Measurements from ENCODE around the gene CBX4. TPM values are rescaled to one million over a fixed set of nuclear protein-coding genes. Genes with fewer than 3 reads are reported as not detected.

Gene CBX4
- total RNA-seq, 1 experiment from 2014 or later: 53.5 TPM

DNA sequence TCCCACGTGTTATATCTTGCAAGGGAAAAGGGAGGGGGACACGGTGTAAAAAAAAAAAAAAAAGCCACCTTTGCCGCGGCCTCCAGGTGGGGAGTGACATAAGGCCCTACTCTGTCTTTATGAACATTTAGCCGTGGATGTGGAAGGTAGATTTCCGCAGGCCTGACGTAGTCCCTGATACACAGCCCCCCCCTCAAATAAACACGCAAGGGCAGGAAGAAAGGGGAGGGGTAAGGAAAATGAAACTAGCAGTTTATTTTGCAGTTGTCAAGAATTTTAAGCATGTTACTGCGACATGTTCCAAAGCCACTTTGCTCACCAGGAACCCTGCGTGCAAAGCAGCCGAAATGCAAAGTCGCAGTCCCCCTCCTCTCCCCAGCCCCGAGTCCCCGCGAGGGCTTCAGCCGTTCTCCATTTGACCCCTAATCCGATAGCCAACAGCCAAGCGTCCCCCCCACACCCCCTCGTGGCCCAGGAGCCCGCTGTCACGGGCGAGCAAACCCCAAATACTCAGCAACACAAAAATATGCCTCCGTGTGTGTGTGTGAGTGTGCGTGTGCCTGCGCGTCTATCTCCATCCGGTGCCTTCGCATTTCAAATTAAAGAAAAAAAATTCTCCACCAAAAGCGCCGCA is 1.2 kb downstream of the CBX4 start:
- Histone ChIP-seq H3K4me2 (ENCODE audit: low read length) (peak overlapping the region; percentile 100), H3F3A (ENCODE audit: low read length, unreplicated experiment) (no peaks in the 10 kb centered on the region), H3K27ac (ENCODE audit: low read length) (peak overlapping the region; percentile 47), H3K9me3 (ENCODE audit: low read length) (no peaks in the 10 kb centered on the region), H4K20me1 (ENCODE audit: low read length) (peaks cover 38% of the 10 kb centered on the region), H3K9me2 (replicated peaks; ENCODE audit: low read length) (no peaks in the 10 kb centered on the region), H3K27me3 (ENCODE audit: low read length) (peaks cover 31% of the 10 kb centered on the region), H3K4me1 (ENCODE audit: insufficient read depth, low read length) (peaks cover 33% of the 10 kb centered on the region), H3K9ac (ENCODE audit: low read length) (peak overlapping the region; percentile 80), H3K79me2 (ENCODE audit: low read length) (peaks cover 34% of the 10 kb centered on the region), H3K4me3 (ENCODE audit: low read length) (peak overlapping the region; percentile 99), H3K36me3 (ENCODE audit: low read depth, low read length) (peaks cover 14% of the 10 kb centered on the region; the same call in 1 of the 2 replicates), H2AFZ (ENCODE audit: low read length) (peak overlapping the region; percentile 63)
- ATAC-seq (no peak), DNase-seq (no peak)
- POLR2A ChIA-PET (ENCODE audit: unreplicated experiment): interaction anchor here (0.6 to 0.7 kb wide), 3 partner anchors 11 to 1713 kb away, joined by 3 to 4 read pairs (median 3); partner anchors contain the start of gene CBX8
- TF ChIP-seq, protein P1, sequence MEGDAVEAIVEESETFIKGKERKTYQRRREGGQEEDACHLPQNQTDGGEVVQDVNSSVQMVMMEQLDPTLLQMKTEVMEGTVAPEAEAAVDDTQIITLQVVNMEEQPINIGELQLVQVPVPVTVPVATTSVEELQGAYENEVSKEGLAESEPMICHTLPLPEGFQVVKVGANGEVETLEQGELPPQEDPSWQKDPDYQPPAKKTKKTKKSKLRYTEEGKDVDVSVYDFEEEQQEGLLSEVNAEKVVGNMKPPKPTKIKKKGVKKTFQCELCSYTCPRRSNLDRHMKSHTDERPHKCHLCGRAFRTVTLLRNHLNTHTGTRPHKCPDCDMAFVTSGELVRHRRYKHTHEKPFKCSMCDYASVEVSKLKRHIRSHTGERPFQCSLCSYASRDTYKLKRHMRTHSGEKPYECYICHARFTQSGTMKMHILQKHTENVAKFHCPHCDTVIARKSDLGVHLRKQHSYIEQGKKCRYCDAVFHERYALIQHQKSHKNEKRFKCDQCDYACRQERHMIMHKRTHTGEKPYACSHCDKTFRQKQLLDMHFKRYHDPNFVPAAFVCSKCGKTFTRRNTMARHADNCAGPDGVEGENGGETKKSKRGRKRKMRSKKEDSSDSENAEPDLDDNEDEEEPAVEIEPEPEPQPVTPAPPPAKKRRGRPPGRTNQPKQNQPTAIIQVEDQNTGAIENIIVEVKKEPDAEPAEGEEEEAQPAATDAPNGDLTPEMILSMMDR (conservative IDR thresholded peaks at IDR 0.05; ENCODE audit: low read depth, low read length): no peak
- TF ChIP-seq EZH2phosphoT487 (IDR thresholded peaks at IDR 0.05; ENCODE audit: borderline replicate concordance, low read length) (no peak), EZH2 (IDR thresholded peaks at IDR 0.05; ENCODE audit: low read length, unreplicated experiment) (no peak)
- TSS peak; percentile 40 for BruUV-seq (replicated peaks)
- CTCF ChIA-PET: interaction anchor here (0.6 to 2.0 kb wide), 4 partner anchors 18 to 154 kb away, joined by 5 to 9 read pairs (median 8); no protein-coding TSS in a partner anchor
- intact Hi-C loops (cut with micrococcal nuclease): loop anchor here (1.0 to 10.0 kb wide), 3 partner anchors 87 to 150 kb away; no protein-coding TSS in a partner anchor

GRCh38 chr17:79836972-79837887 is 2.0 kb downstream of the CBX4 start:
- ChIA-PET POLR2A (ENCODE audit: unreplicated experiment) (interaction anchor here (0.7 kb wide), 2 partner anchors 10 to 1714 kb away, joined by 3 to 4 read pairs; no protein-coding TSS in a partner anchor), CTCF (interaction anchor here (0.6 to 1.2 kb wide), 3 partner anchors 19 to 109 kb away, joined by 5 to 9 read pairs (median 7); no protein-coding TSS in a partner anchor)
- H3K9ac ChIP-seq (ENCODE audit: low read length): peak overlapping the region; percentile 80
- H3K9me2 ChIP-seq (replicated peaks; ENCODE audit: low read length): no peaks in the 10 kb centered on the region
- TF ChIP-seq EZH2phosphoT487 (IDR thresholded peaks at IDR 0.05; ENCODE audit: borderline replicate concordance, low read length) (no peak), EZH2 (IDR thresholded peaks at IDR 0.05; ENCODE audit: low read length, unreplicated experiment) (no peak)
- TF ChIP-seq, protein P1 (conservative IDR thresholded peaks at IDR 0.05; ENCODE audit: low read depth, low read length): no peak
- H3K27me3 ChIP-seq (ENCODE audit: low read length): peaks cover 23% of the 10 kb centered on the region
- H3K9me3 ChIP-seq (ENCODE audit: low read length): no peaks in the 10 kb centered on the region
- DNase-seq (peak; percentile 93), ATAC-seq (peak; percentile 29)
- peaks cover 14% of the 10 kb centered on the region; the same call in 1 of the 2 replicates for H3K36me3 ChIP-seq (ENCODE audit: low read depth, low read length)
- no peak overlapping the region for H2AFZ ChIP-seq (ENCODE audit: low read length)
- H4K20me1 ChIP-seq (ENCODE audit: low read length): peaks cover 39% of the 10 kb centered on the region
- peak overlapping the region; percentile 47; the same call in 1 of the 2 replicates for H3K27ac ChIP-seq (ENCODE audit: low read length)
- no peaks in the 10 kb centered on the region for H3F3A ChIP-seq (ENCODE audit: low read length, unreplicated experiment)
- H3K79me2 ChIP-seq (ENCODE audit: low read length): peaks cover 34% of the 10 kb centered on the region
- H3K4me3 ChIP-seq (ENCODE audit: low read length): peak overlapping the region; percentile 99
- H3K4me2 ChIP-seq (ENCODE audit: low read length): peak overlapping the region; percentile 100
- H3K4me1 ChIP-seq (ENCODE audit: insufficient read depth, low read length): peaks cover 33% of the 10 kb centered on the region
- BruUV-seq (replicated peaks): no TSS peak
- intact Hi-C loops (cut with micrococcal nuclease): loop anchor here (10.0 kb wide), 1 partner anchor 92 kb away; no protein-coding TSS in a partner anchor

Measured in PC-3 (cell line).